OCI-LY7 (cell line): Measurements from ENCODE around the gene GRM1.

Experiments
- CTCF ChIP-seq: fragments of 200-600 bp; sonication (generic); conservative IDR thresholded peaks from 2 replicates; pipeline ENCODE4 v1.5.1; 2014; ENCODE audit warnings: mild to moderate bottlenecking, antibody characterized with exemption, low read length, moderate library complexity, mixed read lengths
- EZH2phosphoT487 ChIP-seq: fragments of 200-600 bp; sonication (generic); IDR thresholded peaks from 2 replicates; pipeline ENCODE4 v1.6.1; 2018; ENCODE audit warnings: low read depth, borderline replicate concordance, mild to moderate bottlenecking, mixed run types, antibody characterized with exemption, low read length, moderate library complexity, mixed read lengths

- TF ChIP-seq CTCF (no peak), EZH2phosphoT487 (no peak)
Measured at GRCh38 chr6:146472918-146473317, 444.1 kb downstream of the GRM1 start.
